HG03378 (cell line): ENCODE measurements around the gene GPLD1.
"Not testable (repeated sequence)": the region's sequence is repeated elsewhere in the genome, so short reads cannot be mapped to it uniquely, and the experiment has no call there.

Experiments used
- ATAC-seq: cut with Tn5 transposase; IDR thresholded peaks from one replicate; pipeline ENCODE4 v1.9.1; 2021; ENCODE audit warnings: mild to moderate bottlenecking, moderate library complexity; ENCODE audit not compliant: unreplicated experiment

The GPLD1 gene

DNA sequence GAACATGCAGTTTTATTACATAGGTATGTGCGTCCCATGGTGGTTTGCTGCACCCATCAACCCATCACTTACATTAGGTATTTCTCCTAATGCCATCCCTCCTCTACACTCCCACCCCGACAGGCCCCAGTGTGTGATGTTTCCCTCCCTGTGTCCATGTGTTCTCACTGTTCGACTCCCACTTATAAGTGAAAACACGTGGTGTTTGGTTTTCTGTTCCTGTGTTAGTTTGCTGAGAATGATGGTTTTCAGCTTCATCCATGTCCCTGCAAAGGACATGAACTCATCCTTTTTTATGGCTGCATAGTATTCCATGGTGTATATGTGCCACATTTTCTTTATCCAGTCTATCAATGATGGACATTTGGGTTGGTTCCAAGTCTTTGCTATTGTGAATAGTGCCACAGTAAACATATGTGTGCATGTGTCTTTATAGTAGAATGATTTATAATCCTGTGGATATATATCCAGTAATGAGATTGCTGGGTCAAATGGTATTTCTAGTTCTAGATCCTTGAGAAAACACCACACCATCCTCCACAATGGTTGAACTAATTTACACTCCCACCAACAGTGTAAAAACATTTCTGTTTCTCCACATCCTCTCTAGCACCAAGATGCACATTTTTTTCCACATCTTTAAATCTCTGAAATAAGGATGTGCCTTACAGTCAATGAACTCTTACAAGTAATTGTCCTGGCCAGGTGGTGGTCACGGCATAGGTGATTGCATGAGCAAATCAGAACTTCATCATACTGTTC lies 104.8 kb downstream of the GPLD1 start:
- not testable (repeated sequence) for ATAC-seq

DNA sequence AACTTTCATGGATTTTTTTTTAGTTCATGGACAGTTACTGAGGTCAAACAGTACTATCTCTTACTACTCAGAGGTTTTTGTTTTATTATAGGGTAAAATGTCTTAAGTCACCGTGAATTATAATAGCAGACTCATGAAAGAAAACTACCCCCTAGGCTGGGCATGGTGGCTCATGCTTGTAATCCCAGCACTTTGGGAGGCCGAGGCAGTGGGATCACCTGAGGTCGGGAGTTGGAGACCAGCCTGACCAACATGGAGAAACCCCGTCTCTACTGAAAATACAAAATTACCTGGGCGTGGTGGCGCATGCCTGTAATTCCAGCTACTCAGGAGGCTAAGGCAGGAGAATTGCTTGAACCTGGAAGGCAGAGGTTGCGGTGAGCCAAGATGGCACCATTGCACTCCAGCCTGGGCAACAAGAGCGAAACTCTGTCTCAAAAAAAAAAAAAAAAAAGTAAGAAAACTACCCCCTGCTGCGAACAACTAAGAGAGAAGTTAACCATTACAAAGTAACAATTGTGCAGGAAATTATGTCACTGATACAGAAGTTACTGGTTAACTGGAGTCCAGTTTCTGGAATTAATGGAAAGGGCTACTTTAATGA lies 106.4 kb downstream of the GPLD1 start:
- not testable (repeated sequence) for ATAC-seq

DNA sequence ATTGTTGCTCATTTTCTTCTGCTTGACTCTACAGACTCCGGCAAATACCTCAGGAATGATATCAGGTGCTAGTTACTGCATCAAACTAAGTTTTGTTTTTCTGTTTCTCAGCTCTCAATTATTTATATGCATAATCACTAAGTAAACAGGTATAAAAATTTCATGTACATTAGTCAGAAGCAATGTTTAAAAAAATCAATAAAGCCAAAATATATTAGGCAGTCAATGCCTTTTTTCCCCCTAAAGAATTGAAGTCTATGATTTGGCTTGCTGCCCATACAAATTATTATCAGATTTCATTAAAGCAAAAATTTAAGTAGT lies 107.2 kb downstream of the GPLD1 start:
- ATAC-seq, result no peak

DNA sequence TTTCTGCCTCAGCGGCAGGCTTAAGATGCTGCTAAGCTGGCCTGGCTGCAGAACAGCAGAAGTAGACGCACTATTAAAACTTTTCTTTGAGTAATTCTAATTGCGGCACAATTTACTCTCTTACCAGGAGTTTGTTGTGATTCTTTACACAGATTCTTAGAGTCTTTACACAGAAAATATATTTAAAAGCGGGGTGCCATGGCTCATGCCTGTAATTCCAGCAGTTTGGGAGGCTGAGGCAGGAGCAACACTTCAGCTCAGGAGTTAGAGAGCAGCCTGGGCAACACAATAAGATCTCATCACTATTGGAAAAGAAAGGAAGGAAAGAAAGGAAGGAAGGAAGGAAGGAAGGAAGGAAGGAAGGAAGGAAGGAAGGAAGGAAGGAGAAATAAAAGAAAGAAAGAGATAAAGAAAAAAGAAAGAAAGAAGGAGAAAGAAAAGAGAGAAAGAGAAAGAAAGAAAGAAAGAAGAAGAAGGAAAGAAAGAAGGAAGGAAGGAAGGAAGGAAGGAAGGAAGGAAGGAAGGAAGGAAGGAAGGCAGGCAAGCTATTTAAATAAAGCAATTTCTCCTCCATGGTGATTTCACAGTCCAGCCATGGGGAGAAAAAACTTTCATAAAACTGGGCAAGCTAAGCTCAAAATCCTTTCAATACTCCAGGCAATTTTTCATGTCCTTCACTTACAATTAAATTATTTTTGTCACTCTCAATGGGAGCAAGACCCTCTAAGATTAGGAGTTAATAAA lies 107.7 kb downstream of the GPLD1 start:
- no peak for ATAC-seq

DNA sequence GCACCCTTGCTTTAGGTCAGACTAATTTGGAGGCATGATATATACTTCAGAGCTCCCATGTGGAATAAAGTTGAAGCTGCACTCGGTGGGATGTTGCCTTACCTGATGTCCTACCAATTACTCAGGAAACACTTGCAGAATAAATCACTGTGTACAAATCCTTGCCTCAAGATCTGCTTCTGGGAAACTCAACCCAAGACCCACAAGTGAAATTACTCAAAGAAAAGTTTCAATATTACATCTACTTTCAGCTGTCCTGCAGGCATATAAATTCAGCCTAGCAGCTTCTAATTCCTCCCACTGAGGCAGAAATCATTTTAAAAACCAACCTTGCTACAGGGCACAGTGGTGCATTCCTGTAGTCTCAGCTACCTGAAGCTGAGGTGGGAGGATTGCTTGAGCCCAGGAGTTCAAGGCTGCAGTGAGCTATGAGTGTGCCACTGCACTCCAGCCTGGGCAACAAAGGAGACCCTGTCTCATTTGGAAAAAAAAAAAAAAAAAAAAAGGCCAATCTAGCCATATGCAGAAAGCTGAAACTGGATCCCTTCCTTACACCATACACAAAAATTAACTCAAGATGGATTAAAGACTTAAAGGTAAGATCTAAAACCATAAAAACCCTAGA lies 110.8 kb downstream of the GPLD1 start:
- no peak for ATAC-seq
